ENCODE data around the gene NRGN.
A peak's percentile ranks its signal among the peaks of the same experiment; 100 is the strongest.

Gene NRGN

DNA sequence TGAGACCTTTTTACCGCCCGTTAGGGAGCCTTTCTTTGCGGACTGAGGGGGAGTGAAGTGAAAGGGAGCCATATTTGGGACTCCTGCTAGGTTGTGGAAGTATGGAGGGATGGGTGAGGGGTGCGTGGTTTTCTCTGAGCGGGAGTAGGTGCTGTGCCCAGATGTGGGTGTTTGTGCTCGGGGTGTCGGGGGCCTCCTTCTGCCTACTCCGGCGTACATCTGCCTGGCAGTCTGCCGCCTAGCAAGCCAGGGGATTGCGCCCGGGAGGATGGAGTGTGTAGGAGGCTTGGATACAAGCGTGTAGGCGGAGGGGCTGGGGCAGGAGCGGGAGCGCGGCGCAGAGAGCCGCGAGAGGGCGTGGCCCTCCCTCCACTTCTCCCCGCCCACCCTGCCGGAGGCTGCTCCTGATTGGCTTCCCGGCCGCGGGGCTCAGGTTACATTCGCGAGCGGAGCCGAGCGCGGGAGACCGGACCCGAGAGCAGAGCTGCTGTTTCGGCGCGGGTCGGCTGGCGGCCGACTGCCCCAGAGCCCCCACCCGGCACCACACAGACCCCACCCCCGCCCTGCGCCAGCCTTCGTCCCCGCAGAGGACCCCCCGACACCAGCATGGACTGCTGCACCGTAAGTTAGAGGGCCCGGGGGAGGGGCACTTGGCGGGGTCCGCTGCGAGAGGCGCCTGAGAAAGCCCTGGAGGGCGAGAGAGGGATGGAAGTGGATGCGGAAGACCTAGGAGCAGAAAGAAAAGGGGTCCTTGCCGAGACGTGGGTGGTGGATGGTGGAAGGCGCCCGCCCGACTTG, at the start of gene NRGN:
Gene NRGN, plus strand, starts transcription at position 464 of the 798 bp plus-strand sequence. Its CDS starts 143 bp downstream, at position 607.
- peak; percentile 77 for DNase-seq

DNA sequence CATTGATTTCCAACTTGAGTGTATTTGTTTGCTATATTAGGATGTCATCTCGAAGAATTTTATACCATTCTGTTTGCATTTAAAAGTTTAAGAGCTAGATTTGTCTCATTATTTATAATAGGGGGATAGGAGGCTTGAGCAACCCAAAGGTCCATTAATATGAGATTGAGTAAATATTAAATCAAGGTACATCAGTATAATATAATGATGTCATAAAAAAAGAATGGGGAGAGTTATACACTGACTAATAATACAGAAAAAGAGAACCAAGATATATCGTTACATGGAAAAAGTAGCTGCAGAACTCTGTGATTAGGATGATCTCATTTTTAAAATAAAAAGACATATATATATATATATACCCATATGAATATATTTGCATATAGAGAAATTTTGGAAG, 46.6 kb upstream of the NRGN start:
- DNase-seq = no peak

DNA sequence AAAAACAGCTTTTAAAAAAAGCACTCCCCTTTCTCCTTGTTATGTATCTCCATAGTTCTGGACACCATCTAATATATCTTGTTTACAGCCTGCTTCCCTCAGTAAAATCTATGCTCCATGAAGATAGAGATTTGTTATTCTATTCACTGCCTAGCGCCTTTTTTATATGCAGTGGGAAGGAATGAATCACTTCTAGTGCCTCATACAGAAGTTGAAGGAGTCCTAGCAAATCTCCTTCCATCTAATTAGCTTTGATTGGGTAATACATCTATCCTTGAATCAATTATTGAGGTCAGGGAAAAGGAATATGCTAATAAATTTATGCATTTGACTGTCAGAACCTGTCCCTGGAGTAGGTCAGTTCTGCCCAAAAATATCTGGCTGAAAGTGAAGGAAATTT, 40.2 kb upstream of the NRGN start:
- DNase-seq = no peak

DNA sequence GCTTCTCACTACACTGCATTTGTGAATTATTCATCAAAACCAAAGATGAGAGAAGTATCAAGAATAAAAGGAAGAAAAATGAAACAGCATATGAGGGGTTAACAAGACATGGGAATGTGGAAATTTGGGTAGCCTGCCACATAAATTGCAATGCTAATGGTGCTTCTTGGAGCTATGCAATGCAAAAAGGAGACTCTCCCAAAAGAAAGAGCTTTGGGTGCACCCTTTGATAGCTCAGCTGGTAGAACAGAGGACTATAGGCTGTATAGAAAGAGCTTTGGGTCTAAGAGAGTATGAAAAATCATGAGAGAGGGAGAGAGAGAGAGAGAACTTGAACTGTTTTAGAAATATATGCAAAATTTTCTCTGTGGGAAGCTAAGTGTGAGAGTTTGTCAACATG, 39.7 kb upstream of the NRGN start:
- DNase-seq = no peak

GRCh38 chr11:124707829-124708228, 31.9 kb upstream of the NRGN start:
- DNase-seq = no peak

GRCh38 chr11:124712392-124712791, 27.4 kb upstream of the NRGN start:
- no peak for DNase-seq

- DNase-seq = no peak
Observed at GRCh38 chr11:124716591-124716990, 23.2 kb upstream of the NRGN start.

DNA sequence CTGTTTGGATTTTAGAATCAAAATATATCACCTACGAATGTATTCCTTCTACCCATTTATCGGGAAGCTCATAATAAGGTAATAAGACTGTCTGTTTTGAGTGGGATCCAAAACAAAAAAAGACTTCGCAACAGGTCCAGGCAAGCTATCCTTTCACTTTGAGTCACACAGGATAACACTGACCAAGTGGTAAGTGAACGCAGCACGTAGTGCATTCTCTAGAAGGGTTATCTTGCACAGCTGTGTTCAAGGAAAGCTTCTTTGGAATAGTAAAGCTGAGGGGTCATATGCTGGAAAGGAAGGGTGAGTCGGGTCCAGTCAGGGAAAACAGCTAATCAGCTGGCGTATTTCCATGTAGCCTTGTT, 22.3 kb upstream of the NRGN start:
- no peak for DNase-seq

GRCh38 chr11:124717786-124718651, 21.7 kb upstream of the NRGN start:
- DNase-seq = no peak

DNA sequence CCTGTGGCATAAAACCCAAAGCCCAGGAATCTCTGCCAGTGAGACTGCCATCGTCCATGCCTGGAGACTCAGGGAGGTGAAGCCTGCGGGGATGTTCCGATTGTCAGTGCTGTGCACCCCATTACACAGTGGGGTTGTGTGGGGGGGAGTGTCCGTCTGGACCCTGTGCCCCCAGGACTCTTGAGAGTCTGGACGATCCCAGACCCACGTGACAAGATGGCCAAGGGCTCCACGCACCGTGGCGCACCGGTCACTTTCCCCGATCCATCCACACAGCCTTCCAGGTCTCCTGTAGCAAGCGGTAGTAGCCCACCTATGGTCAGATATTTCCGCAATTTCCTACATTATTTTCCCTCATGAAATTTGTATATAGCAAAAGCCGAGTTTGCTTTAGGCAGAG, 20.9 kb upstream of the NRGN start:
- no peak for DNase-seq

DNA sequence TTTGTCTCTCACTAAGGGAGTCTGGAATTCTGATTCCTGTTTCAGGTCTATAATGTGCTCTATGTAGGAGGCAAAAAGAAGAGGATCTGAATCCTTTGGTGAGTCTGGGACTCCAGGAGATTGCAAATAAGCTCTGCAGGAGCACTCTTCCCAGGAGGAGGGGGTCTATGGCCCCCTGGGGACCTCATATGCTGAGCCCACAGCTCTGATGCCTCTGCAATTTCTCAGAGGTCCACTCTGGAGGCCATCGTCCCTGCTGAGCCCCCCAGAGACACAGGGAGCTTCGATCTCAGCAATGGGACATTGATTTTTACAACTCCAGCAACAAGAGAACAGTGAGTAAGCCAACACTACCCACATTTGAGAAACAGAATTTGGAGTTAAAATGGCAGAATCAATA, 20.2 kb upstream of the NRGN start:
- DNase-seq = no peak

GRCh38 chr11:124722176-124722575, 17.6 kb upstream of the NRGN start:
- DNase-seq = no peak

DNA sequence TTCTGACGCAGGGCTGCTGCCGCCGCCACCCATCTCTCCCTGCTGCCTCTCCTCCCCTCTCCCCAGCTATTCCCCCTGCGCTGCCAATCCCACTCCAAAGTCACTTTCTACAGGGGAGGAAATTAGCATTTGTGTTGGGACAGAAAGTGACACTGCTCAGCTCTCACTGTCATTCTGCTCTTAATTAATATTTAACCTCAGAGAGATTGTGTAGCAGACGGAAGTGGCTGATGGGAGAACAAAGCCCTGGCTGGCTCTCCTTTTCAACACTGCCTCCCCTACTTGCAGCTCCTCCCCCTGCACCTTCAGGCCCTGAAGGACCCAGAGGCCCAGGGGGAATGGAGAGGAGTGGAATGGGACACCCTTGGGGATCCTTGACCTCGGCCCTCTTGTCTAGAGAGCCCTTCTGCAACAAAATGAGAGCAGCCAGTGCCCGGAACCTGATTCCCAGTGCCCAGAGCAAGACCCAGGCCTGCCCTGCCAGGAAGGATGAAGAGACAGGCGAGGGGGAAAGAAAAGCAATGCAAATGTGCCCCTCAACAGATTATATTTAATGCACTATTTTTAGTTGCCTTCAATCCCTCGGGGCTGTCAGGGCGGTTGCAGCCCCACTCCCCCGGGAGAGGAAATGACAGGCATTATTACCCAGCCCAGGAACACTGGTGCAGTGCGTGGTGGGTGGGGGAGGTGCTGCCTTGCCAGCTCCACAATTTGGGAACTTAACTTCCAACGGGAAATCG, 14.6 kb upstream of the NRGN start:
- DNase-seq = no peak

DNA sequence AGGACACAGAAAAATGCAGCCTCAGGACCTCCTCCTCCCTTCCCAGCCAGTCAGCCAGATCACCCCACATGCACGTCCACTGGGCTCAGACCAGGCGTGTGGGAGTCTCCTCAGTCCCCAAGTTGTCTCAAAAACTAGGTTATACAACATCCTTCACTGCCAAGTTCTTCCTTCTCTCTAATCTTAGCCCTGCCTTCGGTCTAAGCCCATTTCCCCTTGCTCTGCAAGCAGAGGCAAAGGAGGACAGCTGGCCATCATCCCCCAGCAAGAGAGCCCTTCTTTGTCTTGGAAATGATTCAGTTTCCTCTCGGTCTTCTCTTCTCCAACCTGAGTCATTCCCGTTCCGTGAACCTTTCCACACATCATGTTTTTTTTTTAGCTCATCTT, 14.0 kb upstream of the NRGN start:
- DNase-seq = no peak

- no peak for DNase-seq
Observed at GRCh38 chr11:124727474-124727873, 12.3 kb upstream of the NRGN start.

DNA sequence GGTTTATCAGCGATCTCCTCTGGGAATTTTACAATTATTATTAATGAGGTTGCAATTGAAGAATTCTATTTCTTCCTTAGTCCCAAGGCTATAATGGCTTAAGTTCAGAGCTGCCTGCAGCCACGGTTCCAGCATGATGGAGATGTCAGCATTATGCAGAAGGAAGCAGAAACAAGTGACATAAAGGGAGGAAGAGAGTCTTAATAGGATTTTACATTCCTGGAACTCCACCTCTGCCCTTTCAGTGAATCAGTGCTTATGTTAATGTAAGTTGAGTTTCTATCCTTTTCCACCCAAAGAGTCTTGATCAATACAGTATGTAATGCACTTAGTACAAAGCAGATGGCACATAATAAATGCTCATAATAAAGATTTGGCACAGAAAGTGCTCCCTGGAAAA, 11.6 kb upstream of the NRGN start:
- no peak for DNase-seq

GRCh38 chr11:124729571-124729970, 10.2 kb upstream of the NRGN start:
- DNase-seq = no peak

- DNase-seq = no peak
Observed at GRCh38 chr11:124732230-124732629, 7.5 kb upstream of the NRGN start.

DNA sequence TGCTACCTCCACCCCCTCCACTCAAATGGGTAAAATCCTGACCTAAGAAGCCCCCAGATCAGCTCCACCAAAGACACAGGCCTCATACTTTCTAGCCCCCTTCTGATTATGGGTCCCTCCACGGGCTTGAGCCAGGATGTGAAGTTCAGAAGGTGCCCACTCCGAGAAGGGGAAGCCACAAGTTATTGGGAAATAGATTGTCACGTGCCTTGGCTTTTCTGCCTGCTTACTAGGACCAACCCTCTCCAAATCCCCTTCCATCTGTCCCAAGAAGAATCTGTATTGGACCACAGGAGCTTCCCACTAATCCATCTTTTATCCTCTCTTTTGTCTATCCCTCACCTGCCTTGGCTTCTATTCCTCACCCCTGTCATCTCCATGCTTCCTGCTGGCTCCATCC, 3.0 kb upstream of the NRGN start:
- no peak for DNase-seq

DNA sequence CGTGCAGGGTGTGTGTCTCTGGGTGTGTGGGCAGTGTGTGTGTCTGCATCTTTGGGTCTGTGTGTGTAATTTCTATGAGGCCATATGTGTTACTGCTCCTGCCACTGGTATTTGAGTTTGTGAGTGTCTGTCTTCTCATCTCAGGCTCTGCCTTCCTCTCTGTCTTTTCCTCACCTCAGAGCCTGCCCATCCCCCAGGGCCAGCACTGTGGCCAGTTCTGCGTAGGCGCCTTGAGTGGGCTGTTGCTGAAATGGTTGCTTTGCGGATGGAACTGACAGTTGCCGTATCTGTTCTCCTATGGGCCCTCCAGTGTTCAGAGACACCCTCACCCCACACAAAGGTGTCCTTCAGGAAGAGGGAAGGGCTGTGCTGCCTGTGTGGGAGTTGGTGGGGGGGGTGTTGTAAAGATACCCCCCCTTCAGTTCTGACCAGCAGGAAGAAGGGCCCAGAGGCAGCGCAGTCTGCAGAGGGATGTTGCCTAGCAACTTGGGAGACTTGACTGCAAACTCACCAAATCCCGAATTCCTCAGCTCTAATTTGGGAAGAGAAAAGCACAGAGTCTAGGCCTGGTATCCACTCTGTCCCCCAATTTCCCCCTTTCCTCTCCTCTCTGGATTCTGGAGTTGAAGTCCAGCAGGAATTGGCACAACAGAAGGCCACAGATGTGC, 2.0 kb upstream of the NRGN start:
- no peak for DNase-seq

DNA sequence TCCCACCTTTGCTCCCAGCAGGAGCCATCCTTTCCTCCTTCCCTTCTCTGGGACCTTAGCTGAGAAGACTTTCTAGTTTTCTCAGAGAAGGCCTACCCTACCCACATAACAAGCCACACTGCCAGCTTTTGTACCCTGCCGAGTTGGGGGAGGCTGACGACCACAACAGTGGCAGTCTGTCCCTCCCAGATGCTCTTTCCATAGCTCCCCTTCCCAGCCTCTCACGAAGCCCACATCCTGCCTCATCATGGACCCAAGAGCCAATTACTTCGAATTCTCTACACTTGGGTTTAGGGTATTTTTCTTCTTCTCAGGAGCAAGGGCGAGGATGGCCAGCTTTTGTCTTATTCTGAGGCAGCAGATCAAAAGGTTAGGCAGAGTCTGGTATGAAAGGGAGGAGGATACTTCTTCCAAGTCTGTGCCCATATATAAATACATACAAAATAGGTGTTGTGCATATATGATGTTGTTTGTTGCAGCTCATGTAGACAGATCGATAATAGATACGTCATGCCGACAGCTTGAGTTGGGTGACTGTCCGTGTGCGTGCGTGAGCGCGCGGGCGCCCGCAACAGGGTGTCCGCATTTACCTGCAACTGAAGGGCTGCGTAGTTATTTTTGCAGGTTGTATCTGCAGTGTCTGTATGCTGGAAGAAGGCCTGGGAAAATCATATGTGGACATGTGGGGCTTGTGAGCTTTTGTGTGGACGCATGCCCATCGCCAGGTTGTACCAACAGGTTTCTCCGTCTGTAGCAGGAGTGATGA, 846 bp upstream of the NRGN start:
- no peak for DNase-seq

DNA sequence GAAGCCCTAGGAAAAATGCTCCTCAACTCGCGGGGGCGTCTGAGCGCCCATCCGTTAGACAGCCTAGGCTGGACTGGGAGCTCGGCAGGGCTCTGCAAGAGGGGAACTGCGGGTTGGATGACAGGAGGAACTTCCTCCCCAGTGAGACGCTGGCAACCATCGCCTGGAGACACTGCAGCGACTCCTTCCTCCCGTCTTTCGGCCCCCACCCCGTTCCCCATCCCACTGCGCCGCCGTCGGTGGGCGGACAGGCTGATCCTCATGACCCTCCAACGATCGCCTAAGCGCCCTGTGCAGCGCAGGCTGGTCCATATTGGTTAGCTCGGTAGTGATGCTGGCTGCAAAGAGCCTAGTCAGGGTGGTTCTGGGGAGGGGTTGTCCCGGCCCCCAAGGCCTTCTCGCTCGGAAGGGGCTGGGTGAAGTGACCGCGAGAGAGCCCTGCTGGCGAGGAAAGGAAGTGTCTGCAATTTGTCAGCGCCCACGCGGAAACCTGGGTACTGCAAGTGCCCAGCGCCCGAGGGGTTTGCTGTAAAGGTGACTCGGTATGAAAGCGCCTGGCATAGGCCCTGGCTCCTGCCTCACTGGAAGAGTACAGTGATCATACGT, 638 bp downstream of the NRGN start:
- DNase-seq = no peak

Data from NCI-H2081 treated with DMSO at 0.1 percent for 48 hours (cell line).